ENCODE results near the gene TSBP1. TPM values are rescaled to one million over a fixed set of nuclear protein-coding genes. Genes with fewer than 3 reads are reported as not detected.

The TSBP1 gene
- total RNA-seq, 1 experiment from 2014 or later, result not detected

DNA sequence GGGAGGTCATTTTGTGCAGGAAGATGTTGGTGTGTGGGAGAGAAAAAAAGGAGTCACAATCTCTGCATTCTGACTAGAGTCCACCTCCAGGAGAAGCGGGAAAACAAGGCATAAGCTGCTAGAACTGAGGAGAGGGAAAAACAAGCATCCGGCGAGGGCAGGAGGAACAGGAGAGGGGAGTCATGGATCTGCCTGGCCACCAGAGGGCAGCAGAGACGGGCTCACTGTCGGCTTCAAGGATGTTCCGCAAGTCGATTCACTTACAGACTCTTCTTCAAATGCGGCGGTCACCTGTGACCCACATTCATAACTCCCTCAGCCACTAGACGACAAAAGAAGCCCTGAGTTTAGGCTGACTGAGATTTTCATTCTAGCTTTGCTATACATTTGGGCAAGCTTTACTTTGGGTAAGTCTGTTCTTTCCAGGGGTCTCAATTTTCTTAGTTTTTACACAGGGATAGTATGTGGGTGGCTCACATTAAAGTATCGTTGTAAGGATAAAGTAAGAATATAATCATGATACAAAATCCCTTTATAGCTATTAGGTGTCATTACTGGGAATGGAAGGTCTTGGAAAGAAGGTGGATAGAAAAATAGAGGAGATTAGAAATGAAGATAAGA lies 41.8 kb upstream of the TSBP1 start:
- Histone ChIP-seq H4K91ac (ENCODE audit: insufficient read length, low read depth, low read length) (no peak overlapping the region), H4K5ac (ENCODE audit: insufficient read length, low read depth, low read length) (no peak overlapping the region), H3K27me3 (ENCODE audit: insufficient read depth, low read length) (no peaks in the 10 kb centered on the region), H4K20me1 (ENCODE audit: control insufficient read depth, insufficient read depth, insufficient read length) (no peaks in the 10 kb centered on the region), H2BK20ac (ENCODE audit: low read depth, low read length, poor library complexity, severe bottlenecking) (no peak overlapping the region), H3K9ac (ENCODE audit: extremely low read depth, insufficient read length, low read length) (no peak overlapping the region), H2AK5ac (ENCODE audit: insufficient read length, low read length) (no peak overlapping the region), H3K4me1 (ENCODE audit: insufficient read depth, low read length) (no peaks in the 10 kb centered on the region), H3T11ph (ENCODE audit: low read length) (no peak overlapping the region), H3K79me1 (ENCODE audit: insufficient read depth, low read depth, low read length, poor library complexity, severe bottlenecking) (no peaks in the 10 kb centered on the region), H2AFZ (ENCODE audit: low read length) (peak overlapping the region; percentile 70), H3K27ac (ENCODE audit: insufficient read length, low read depth, low read length) (no peak overlapping the region), H3K4ac (ENCODE audit: low read depth, low read length) (no peak overlapping the region), H2BK5ac (ENCODE audit: insufficient read length, low read length) (no peak overlapping the region), H3K18ac (ENCODE audit: insufficient read length, low read depth, low read length) (no peak overlapping the region), H2BK15ac (ENCODE audit: low read depth, low read length) (no peak overlapping the region), H2BK12ac (ENCODE audit: insufficient read length, low read depth, low read length) (no peak overlapping the region), H3K9me3 (ENCODE audit: control insufficient read depth, low read depth, low read length) (no peaks in the 10 kb centered on the region), H3K79me2 (ENCODE audit: insufficient read depth, low read length) (no peaks in the 10 kb centered on the region), H2BK120ac (ENCODE audit: low read depth, low read length, poor library complexity, severe bottlenecking) (no peak overlapping the region), H3K23ac (ENCODE audit: insufficient read length, low read depth, low read length) (no peak overlapping the region), H4K8ac (replicated peaks; ENCODE audit: insufficient read length, low read depth, low read length) (no peak overlapping the region), H3K4me2 (ENCODE audit: insufficient read depth, insufficient read length, low read length) (no peak overlapping the region), H3K23me2 (ENCODE audit: insufficient read length, low read depth, low read length, poor library complexity, severe bottlenecking) (peaks cover 3% of the 10 kb centered on the region), H3K56ac (ENCODE audit: insufficient read length, low read depth, low read length) (no peak overlapping the region), H3K14ac (ENCODE audit: insufficient read depth, low read length) (no peak overlapping the region)
- TF ChIP-seq, protein P1, sequence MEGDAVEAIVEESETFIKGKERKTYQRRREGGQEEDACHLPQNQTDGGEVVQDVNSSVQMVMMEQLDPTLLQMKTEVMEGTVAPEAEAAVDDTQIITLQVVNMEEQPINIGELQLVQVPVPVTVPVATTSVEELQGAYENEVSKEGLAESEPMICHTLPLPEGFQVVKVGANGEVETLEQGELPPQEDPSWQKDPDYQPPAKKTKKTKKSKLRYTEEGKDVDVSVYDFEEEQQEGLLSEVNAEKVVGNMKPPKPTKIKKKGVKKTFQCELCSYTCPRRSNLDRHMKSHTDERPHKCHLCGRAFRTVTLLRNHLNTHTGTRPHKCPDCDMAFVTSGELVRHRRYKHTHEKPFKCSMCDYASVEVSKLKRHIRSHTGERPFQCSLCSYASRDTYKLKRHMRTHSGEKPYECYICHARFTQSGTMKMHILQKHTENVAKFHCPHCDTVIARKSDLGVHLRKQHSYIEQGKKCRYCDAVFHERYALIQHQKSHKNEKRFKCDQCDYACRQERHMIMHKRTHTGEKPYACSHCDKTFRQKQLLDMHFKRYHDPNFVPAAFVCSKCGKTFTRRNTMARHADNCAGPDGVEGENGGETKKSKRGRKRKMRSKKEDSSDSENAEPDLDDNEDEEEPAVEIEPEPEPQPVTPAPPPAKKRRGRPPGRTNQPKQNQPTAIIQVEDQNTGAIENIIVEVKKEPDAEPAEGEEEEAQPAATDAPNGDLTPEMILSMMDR (conservative IDR thresholded peaks at IDR 0.05), result peak; percentile 96
- no peak overlapping the region for H3K4me3 Mint-ChIP-seq
- no peaks in the 10 kb centered on the region for H3K36me3 Mint-ChIP-seq (ENCODE audit: insufficient read depth in 1 of 3, low read depth in 3 of 3)
- peaks cover 21% of the 10 kb centered on the region for H3K27me3 Mint-ChIP-seq (ENCODE audit: low read depth)
- WGBS (ENCODE audit: extremely low coverage, insufficient read length, low lambda C conversion rate), result no CpG with 5 or more reads among the region's 11 CpGs
- peaks cover 10 to 11% of the 10 kb centered on the region in 2 experiments for H3K4me1 Mint-ChIP-seq
- H3K9me3 Mint-ChIP-seq, result peaks cover 3% of the 10 kb centered on the region in 2 experiments; a peak in 3 of 5 replicates
- DNase-seq, result peak; percentile 92
- no peak overlapping the region for H3K27ac Mint-ChIP-seq

Measured in H9 (cell line).